Tibial nerve (tissue), 3 donors: ENCODE measurements around the gene LATS2.

ENCODE experiments used
- CTCF ChIP-seq, 5 experiments: fragments of 200-600 bp in 3 of 5; fragments of 450-650 bp in 2 of 5; sonication (generic) in 3 of 5; IDR thresholded peaks; one replicate each; pipeline ENCODE4 v1.5.1; 2016 to 2019; ENCODE audit warnings: antibody characterized with exemption in 5 of 5, mild to moderate bottlenecking in 3 of 5, moderate library complexity in 2 of 5
- POLR2A ChIP-seq, 2 donors: fragments of 450-650 bp; IDR thresholded peaks; one replicate each; pipeline ENCODE4 v1.6.1; 2017; ENCODE audit warnings: antibody characterized with exemption in 2 of 2, mild to moderate bottlenecking in 2 of 2, moderate library complexity in 2 of 2

DNA sequence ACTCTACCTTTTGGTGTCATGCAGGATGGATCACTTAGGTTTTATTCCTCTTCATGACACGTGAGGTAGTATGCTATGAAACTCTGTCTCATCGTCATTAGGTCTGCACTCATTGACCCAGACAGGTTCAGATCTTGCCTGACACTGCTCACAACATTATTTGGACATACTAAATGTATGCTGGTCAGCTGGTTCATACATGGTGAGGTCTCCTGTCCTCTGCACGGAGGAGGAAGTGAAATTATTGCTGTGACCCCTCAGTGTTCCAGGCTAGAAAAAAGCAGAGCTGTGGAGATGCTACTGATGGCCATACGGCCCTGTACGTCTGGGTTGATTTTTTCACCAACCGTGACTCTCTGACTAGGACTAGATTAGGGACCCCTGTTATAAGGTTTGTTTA, 35.8 kb downstream of the LATS2 start:
- TF ChIP-seq CTCF (IDR thresholded peaks at IDR 0.05) (no peak), POLR2A (IDR thresholded peaks at IDR 0.05) (no peak)
